ENCODE measurements around the gene CRADD.

CRADD gene

GRCh38 chr12:93671044-93671443 is 6.1 kb upstream of the CRADD start:
- DNase-seq (ENCODE audit: low spot score), result no peak

DNA sequence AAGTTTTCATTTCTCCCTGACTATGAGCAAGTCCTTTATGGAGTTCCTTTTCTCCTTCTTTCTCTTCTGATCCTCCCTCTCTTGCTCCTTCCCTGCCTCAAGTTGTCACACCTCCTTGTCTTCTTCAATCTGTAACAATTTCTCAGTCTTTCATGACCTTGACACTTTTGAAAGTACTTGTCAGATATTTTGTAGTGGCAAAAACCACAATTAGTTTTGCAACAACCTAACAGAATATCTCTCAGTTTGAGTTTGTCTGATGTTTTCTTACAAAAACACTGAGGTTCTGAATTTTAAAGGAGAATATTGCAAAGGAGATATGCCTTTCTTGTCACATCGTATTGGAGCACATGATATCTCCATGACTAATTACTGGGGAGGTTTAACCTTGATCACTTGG is 4.1 kb upstream of the CRADD start:
- DNase-seq (ENCODE audit: low spot score), result no peak

GRCh38 chr12:93674386-93674785 is 2.8 kb upstream of the CRADD start:
- no peak for DNase-seq (ENCODE audit: low spot score)

GRCh38 chr12:93676408-93677194 is 574 bp upstream of the CRADD start:
- no peak for DNase-seq (ENCODE audit: low spot score)

DNA sequence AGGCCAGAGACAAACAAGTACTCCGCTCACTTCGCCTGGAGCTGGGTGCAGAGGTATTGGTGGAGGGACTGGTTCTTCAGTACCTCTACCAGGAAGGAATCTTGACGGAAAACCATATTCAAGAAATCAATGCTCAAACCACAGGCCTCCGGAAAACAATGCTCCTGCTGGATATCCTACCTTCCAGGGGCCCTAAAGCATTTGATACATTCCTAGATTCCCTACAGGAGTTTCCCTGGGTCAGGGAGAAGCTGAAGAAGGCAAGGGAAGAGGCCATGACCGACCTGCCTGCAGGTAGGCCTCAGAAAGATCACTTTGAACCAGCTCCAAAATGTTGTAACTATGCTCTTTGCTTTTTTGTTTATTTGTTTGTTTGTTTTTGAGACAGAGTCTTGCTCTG is 1.6 kb downstream of the CRADD start:
- DNase-seq (ENCODE audit: low spot score), result no peak

GRCh38 chr12:93679308-93679925 is 2.2 kb downstream of the CRADD start:
- DNase-seq (ENCODE audit: low spot score), result no peak

- no peak for DNase-seq (ENCODE audit: low spot score)
Observed at GRCh38 chr12:93680006-93680405, 2.8 kb downstream of the CRADD start.

- DNase-seq (ENCODE audit: low spot score), result no peak
Observed at GRCh38 chr12:93682846-93683261, 5.7 kb downstream of the CRADD start.

- no peak for DNase-seq (ENCODE audit: low spot score)
Observed at GRCh38 chr12:93683410-93683809, 6.2 kb downstream of the CRADD start.

GRCh38 chr12:93684716-93685115 is 7.5 kb downstream of the CRADD start:
- DNase-seq (ENCODE audit: low spot score), result peak; percentile 17

GRCh38 chr12:93686572-93687356 is 9.6 kb downstream of the CRADD start:
- DNase-seq (ENCODE audit: low spot score), result no peak

GRCh38 chr12:93689076-93689834 is 12.1 kb downstream of the CRADD start:
- DNase-seq (ENCODE audit: low spot score), result peak; percentile 44

DNA sequence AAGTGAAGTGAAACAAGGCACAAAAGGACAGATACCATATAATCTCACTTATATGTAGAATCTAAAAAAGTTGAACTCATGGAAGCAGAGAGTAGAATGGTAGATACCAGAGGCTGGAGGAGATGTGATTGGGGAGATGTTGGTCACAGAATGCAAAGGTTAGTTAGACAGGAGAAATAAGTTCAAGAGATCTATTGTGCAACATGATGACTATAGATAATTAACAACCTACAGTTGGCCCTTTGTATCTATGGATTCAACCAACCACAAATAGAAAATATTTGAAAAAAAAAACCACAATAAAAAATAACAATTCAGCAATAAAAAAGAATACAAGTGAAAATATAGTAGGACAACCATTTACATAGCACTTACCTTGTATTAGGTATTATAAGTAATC is 19.3 kb downstream of the CRADD start:
- no peak for DNase-seq (ENCODE audit: low spot score)

GRCh38 chr12:93698307-93699092 is 21.3 kb downstream of the CRADD start:
- DNase-seq (ENCODE audit: low spot score), result no peak

- DNase-seq (ENCODE audit: low spot score), result no peak
Observed at GRCh38 chr12:93699271-93700145, 22.3 kb downstream of the CRADD start.

GRCh38 chr12:93702707-93703315 is 25.6 kb downstream of the CRADD start:
- DNase-seq (ENCODE audit: low spot score), result no peak

DNA sequence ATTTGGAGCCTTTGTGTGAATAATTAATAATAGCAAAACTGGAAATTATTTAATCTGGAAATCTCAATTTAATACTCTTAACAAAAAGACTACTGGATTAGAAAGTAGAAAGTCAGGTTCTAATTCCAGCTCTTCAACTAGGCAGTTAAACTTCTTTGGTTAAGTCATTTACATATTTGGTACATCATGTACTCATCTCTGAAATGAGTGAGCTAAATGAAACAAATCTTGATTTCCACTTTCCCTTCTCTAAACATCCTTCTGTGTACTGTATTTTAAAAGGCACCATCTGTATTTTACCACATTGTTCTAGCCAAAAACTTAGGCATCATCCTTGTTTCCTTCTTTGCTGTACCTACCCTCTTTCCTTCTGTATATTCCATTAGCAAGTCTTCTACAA is 26.9 kb downstream of the CRADD start:
- no peak for DNase-seq (ENCODE audit: low spot score)

DNA sequence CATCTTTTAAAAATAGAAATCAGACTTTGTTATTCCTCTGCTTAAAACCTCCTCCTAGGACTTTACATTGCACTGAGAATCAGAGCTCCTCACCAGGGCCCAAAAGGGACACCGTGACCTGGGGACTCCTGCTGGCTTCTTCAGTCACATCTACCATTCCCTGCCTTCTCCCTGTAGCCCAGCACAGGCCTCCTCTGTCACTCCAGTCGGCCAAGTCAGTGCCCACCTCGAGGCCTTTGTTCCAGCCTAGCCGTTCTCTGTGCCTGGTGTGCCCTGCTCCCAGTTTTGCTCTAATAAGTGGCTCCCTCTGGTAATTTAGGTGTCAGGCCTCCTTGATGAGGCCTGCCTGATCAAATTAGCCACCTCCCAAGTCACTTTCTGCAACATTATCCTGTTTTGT is 27.4 kb downstream of the CRADD start:
- DNase-seq (ENCODE audit: low spot score), result no peak

DNA sequence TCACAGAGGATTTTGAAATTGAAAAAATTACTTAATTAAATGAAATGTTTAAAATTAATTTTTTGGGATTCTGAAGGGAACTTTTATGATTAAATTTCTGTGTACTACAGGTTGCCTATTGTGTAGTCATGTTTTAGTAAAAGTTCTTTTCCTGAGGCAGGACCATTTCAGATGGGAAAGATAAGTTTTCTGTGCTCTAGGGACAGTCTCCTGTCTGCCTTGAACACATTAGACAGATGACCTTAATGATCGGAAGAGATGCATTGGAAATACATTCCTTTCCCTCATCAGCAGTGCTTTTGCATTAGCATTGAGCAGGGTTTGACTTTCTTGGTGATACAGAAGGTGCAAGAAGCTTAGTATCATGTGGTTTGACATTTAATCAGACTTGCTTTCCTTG is 28.1 kb downstream of the CRADD start:
- DNase-seq (ENCODE audit: low spot score), result no peak

DNA sequence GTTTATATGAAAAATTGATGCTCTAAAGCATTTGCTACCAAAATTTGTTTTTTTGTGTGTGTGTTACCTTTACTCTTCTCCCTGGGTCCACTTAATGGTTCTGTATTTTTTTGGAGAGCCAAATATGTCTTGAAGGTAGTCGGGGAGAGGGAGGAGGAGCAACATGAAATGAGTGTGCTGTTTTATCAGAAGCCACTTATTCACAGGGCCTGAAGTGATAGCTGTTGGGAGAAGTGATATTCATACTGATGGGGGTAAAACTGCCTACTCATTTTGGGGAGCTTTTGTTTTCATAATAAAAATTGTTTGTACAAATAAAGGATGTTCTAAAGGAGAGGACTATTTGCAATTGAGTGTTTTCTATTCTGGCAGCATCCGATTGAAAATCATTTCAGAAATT is 29.2 kb downstream of the CRADD start:
- no peak for DNase-seq (ENCODE audit: low spot score)

Measured in CD4-positive, alpha-beta T cell treated with Interleukin-2 at 100 ng/mL for 4 hours (primary cell).